Glutamatergic neuron (in vitro differentiated cells): ENCODE data around the gene BAG5. TPM values are rescaled to one million over a fixed set of nuclear protein-coding genes. Genes with fewer than 3 reads are reported as not detected.
A peak's percentile ranks its signal among the peaks of the same experiment; 100 is the strongest.

Source experiments
- DNase-seq: peaks from one replicate; pipeline ENCODE4 v3.0.0; 2022
- H3K27ac Mint-ChIP-seq: one replicate; pipeline ENCODE4 v1.8.0; 2020; ENCODE audit warnings: mild to moderate bottlenecking, mixed read lengths, inconsistent platforms; ENCODE audit not compliant: unreplicated experiment
- H3K27me3 Mint-ChIP-seq: one replicate; pipeline ENCODE4 v1.8.0; 2020; ENCODE audit warnings: mild to moderate bottlenecking, moderate library complexity, mixed read lengths, inconsistent platforms; ENCODE audit not compliant: unreplicated experiment
- H3K36me3 Mint-ChIP-seq: one replicate; pipeline ENCODE4 v1.8.0; 2020; ENCODE audit warnings: mild to moderate bottlenecking, mixed read lengths, inconsistent platforms; ENCODE audit not compliant: unreplicated experiment
- H3K4me1 Mint-ChIP-seq: one replicate; pipeline ENCODE4 v1.8.0; 2020; ENCODE audit warnings: mild to moderate bottlenecking, low read depth, mixed read lengths, inconsistent platforms; ENCODE audit not compliant: unreplicated experiment
- H3K4me3 Mint-ChIP-seq: one replicate; pipeline ENCODE4 v1.8.0; 2020; ENCODE audit warnings: mild to moderate bottlenecking, mixed read lengths, inconsistent platforms; ENCODE audit not compliant: unreplicated experiment
- H3K9me3 Mint-ChIP-seq: one replicate; pipeline ENCODE4 v1.8.0; 2020; ENCODE audit warnings: mild to moderate bottlenecking, moderate library complexity, mixed read lengths, inconsistent platforms; ENCODE audit not compliant: unreplicated experiment
- total RNA-seq: library from RNA; stranded (reverse); fragmentation: NEBNext Ultra II Directional; extraction: Animal tissue kit (Norgen Biotek cat#: 25700); gene quantifications from one replicate; pipeline ENCODE4 v1.2.1, GENCODE V29; 2021; ENCODE audit not compliant: unreplicated experiment
- TF ChIP-seq, protein P1 (sequence below): fragments of 200-600 bp; sonication (generic); IDR thresholded peaks from one replicate; pipeline ENCODE4 v1.5.0; 2021; ENCODE audit not compliant: partially characterized antibody, unreplicated experiment

The BAG5 gene
- total RNA-seq, 1 donor from 2014 or later = 34.4 TPM

DNA sequence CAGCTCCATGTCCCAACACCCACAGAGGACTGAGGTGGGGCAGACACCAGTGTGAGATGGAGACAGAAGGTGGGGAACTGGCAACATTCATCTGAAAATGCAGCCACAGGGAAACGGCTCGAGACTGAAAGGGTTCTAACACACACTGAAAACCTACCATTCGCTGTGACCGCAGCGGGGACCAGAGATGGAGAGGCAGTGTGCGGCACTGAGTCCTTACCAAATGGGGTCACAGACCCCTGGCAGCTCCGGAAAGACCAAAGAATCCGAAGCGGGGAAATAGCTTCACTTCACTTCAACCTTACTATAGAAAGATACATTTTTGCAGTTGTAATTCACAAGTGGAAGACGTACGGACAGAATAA lies 9.6 kb downstream of the BAG5 start:
- Mint-ChIP-seq H3K4me3 (no peak overlapping the region), H3K4me1 (peaks cover 16% of the 10 kb centered on the region), H3K36me3 (no peaks in the 10 kb centered on the region), H3K27ac (peak overlapping the region; percentile 52), H3K9me3 (peaks cover 1% of the 10 kb centered on the region), H3K27me3 (peaks cover 6% of the 10 kb centered on the region)
- no peak for DNase-seq
- TF ChIP-seq, protein P1, sequence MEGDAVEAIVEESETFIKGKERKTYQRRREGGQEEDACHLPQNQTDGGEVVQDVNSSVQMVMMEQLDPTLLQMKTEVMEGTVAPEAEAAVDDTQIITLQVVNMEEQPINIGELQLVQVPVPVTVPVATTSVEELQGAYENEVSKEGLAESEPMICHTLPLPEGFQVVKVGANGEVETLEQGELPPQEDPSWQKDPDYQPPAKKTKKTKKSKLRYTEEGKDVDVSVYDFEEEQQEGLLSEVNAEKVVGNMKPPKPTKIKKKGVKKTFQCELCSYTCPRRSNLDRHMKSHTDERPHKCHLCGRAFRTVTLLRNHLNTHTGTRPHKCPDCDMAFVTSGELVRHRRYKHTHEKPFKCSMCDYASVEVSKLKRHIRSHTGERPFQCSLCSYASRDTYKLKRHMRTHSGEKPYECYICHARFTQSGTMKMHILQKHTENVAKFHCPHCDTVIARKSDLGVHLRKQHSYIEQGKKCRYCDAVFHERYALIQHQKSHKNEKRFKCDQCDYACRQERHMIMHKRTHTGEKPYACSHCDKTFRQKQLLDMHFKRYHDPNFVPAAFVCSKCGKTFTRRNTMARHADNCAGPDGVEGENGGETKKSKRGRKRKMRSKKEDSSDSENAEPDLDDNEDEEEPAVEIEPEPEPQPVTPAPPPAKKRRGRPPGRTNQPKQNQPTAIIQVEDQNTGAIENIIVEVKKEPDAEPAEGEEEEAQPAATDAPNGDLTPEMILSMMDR = no peak

DNA sequence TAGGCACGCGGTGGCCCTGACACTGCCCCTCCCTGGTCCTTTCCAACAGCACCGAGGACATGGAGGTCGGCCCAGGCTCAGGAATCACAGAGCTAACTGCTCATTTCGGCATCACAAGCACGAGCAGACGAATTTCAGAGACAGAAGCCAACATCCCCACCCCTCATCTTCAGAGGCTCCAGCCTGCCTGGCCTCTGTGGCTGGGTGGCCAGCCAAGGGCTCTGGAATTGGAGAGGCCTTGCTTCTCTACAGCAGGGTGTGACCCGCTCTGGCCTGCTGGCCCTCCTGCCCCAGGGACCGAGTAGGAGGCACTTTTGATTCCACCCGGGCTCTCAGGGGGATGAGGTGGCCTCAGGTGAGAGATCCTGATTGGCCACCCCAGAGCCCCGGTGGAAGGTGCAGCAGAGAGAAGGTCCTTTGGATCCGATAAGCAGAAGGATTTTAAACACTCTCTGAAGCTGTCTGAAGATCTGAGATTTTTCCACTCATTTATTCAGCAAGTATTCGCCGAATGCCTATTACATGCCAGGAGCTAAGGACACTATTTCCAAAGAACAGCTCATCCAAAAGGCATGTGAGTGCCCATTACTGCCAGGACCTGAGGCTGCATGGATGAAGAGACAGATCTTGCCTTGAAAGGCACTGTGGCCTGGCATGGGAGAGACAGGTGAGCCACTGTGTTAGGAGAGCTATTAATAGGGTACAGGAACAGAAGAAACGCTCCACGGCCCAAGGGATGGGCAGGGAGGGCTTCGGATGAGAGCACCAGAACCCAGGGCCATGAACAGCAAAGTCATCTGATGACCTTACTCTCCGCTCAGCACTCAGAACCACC lies 10.2 kb downstream of the BAG5 start:
- Mint-ChIP-seq H3K4me3 (no peak overlapping the region), H3K27me3 (peaks cover 8% of the 10 kb centered on the region), H3K27ac (no peak overlapping the region), H3K36me3 (no peaks in the 10 kb centered on the region), H3K4me1 (peaks cover 15% of the 10 kb centered on the region), H3K9me3 (peaks cover 3% of the 10 kb centered on the region)
- TF ChIP-seq, protein P1 = no peak
- no peak for DNase-seq

DNA sequence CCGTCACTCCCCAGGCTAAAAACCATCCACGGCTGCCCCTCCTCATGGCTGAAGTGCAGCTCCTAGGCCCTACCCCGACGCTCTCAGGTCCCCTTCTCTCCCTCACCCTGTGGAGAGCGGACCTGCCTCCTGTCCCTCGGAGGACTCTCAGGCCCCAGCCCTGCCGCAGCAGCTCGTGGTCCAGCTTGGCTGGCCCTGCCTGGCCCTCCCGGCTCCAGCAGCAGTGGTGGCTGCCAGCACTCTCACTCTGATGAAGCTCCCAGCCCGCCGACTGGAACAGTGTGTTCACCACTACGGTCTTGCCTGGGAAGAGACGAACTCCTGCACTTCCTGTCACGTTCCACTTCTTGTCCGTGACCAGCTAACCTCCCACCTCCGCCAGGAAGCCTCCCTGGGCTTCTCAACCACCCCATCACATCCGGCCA lies 11.1 kb downstream of the BAG5 start:
- TF ChIP-seq, protein P1 = no peak
- Mint-ChIP-seq H3K4me1 (peaks cover 14% of the 10 kb centered on the region), H3K4me3 (no peak overlapping the region), H3K27me3 (peaks cover 10% of the 10 kb centered on the region), H3K9me3 (peaks cover 3% of the 10 kb centered on the region), H3K27ac (no peak overlapping the region), H3K36me3 (no peaks in the 10 kb centered on the region)
- DNase-seq = no peak

DNA sequence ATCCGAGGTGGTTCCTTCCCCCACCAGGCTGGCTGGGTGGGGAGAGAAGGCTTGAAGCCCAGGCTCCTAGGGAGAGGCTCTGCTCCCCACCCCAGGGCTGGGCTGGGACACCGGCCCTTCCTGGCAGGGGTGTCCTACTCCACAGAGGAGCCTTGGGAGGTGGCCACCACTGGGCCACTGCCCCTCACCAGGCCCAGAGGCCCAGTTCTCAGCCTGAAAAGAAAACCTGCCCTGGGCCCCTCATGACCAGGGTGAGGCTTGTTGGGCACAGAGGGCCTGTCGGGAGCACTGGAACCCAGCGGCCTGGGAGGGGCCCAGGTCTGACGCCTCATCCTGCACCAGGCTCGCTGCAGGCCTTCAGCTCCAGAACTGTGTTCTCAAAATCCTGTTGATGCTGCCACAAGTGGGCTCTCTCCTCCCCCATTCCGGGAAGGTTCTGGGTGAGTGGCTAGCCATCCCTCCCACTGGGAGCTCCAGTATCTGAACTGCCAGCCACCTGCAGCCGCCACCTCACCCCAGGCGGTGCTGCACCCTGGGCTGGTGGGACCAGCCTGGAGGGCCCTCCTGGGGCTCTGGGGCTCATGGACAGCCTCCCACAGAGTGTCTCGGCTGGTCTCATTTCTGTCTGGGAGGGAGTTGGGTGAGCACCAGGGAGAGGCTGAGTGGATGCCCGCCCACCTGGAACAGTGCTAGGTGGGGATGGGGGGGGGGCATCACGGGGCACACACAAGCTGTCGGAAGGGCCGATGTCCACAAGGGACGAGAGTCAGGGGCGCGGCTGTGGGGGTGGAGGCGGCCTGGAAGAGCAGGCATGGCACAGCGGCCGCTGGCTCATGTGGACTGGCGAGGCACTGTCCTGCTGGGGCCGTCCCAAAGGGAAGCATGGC lies 11.8 kb downstream of the BAG5 start:
- H3K27ac Mint-ChIP-seq = no peak overlapping the region
- TF ChIP-seq, protein P1 = no peak
- DNase-seq = no peak
- peaks cover 3% of the 10 kb centered on the region for H3K9me3 Mint-ChIP-seq
- H3K27me3 Mint-ChIP-seq = peaks cover 10% of the 10 kb centered on the region
- H3K4me1 Mint-ChIP-seq = peaks cover 16% of the 10 kb centered on the region
- H3K4me3 Mint-ChIP-seq = no peak overlapping the region
- no peaks in the 10 kb centered on the region for H3K36me3 Mint-ChIP-seq
